Lower lobe of right lung (tissue), 2 donors: ENCODE measurements around the gene TEX13A. TPM values are rescaled to one million over a fixed set of nuclear protein-coding genes. Genes with fewer than 3 reads are reported as not detected.

Source experiments
- ATAC-seq, 2 donors: fragments of 200-7000 bp; cut with Tn5 transposase; one replicate each; pipeline ENCODE4 v1.9.1; 2020 to 2022; ENCODE audit warnings: mild to moderate bottlenecking in 2 of 2, moderate library complexity in 2 of 2
- DNase-seq: peaks from one replicate; pipeline ENCODE4 v3.0.0-alpha.2; 2020
- H3K27ac ChIP-seq: fragments of 200-600 bp; one replicate; pipeline ENCODE4 v1.8.0; 2022
- H3K27me3 ChIP-seq: fragments of 200-600 bp; one replicate; pipeline ENCODE4 v1.8.0; 2022; ENCODE audit warnings: low read depth
- H3K36me3 ChIP-seq: fragments of 200-600 bp; one replicate; pipeline ENCODE4 v1.8.0; 2022; ENCODE audit warnings: mild to moderate bottlenecking
- H3K4me1 ChIP-seq: fragments of 200-600 bp; one replicate; pipeline ENCODE4 v1.8.0; 2022
- H3K4me3 ChIP-seq: fragments of 200-600 bp; one replicate; pipeline ENCODE4 v1.8.0; 2022; ENCODE audit warnings: mild to moderate bottlenecking
- H3K9me3 ChIP-seq: fragments of 200-600 bp; one replicate; pipeline ENCODE4 v1.8.0; 2022
- CTCF ChIP-seq: fragments of 200-600 bp; IDR thresholded peaks from one replicate; pipeline ENCODE4 v1.8.0; 2022; ENCODE audit warnings: antibody characterized with exemption, mild to moderate bottlenecking
- intact Hi-C: fragments of 100-400 bp; cut with DNase I; formaldehyde crosslinking; loops from one replicate; pipeline ENCODE4 v1.11.0; 2022
- total RNA-seq: library from RNA; stranded (reverse); fragmentation: NEBNext Ultra II Directional; extraction: Animal tissue kit (Norgen Biotek cat#: 25700); gene quantifications from one replicate; pipeline ENCODE4 v1.2.1, GENCODE V29; 2021
- donor health status: DM: no; HTN: yes; CAD: no; lungs with severe emphysema.

The TEX13A gene
- total RNA-seq, 1 donor from 2014 or later = not detected

- no peaks in the 10 kb centered on the region for H3K36me3 ChIP-seq
- ATAC-seq (no peak), DNase-seq (no peak)
- no peak overlapping the region for H3K27ac ChIP-seq
- H3K4me3 ChIP-seq = no peak overlapping the region
- H3K27me3 ChIP-seq = no peaks in the 10 kb centered on the region
- H3K4me1 ChIP-seq = no peaks in the 10 kb centered on the region
- no peak for TF ChIP-seq CTCF
- no peaks in the 10 kb centered on the region for H3K9me3 ChIP-seq
- intact Hi-C loops = no loop called here
Measured at GRCh38 chrX:105173071-105173470, 47.4 kb downstream of the TEX13A start.
